Esophagus squamous epithelium (tissue), 4 donors: ENCODE measurements around the gene NFKBIE.

ENCODE experiments used
- POLR2A ChIP-seq, 4 donors: fragments of 450-650 bp; IDR thresholded peaks; one replicate each; pipeline ENCODE4 v1.6.1; 2017; ENCODE audit warnings: antibody characterized with exemption in 4 of 4, mild to moderate bottlenecking in 4 of 4, moderate library complexity in 3 of 4
- TF ChIP-seq, protein P1 (sequence below), 6 experiments: fragments of 450-650 bp in 4 of 6; fragments of 200-600 bp in 2 of 6; sonication (generic) in 2 of 6; IDR thresholded peaks; one replicate each; pipeline ENCODE4 v1.5.1; 2016 to 2019; ENCODE audit warnings: antibody characterized with exemption in 6 of 6, mild to moderate bottlenecking in 4 of 6, moderate library complexity in 4 of 6

DNA sequence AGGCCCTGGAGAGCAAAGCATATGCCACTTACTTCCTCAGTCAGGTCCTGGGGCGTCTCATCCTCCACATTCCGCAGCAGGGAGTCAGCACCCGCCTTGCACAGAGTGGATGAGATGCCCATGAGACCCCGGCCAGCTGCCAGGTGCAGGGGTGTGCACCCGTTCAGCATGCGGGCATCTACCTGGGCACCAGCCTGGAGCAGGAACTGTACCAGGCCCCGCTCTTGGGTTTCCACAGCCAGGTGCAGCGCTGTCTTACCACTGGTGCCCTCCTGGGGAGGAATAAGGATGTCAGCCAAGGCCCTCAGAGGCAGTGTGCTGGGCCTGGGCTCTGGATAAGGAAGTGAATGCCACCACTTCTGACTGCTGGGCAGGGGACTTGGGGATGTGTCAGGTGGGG, 5.3 kb downstream of the NFKBIE start:
- TF ChIP-seq, protein P1, sequence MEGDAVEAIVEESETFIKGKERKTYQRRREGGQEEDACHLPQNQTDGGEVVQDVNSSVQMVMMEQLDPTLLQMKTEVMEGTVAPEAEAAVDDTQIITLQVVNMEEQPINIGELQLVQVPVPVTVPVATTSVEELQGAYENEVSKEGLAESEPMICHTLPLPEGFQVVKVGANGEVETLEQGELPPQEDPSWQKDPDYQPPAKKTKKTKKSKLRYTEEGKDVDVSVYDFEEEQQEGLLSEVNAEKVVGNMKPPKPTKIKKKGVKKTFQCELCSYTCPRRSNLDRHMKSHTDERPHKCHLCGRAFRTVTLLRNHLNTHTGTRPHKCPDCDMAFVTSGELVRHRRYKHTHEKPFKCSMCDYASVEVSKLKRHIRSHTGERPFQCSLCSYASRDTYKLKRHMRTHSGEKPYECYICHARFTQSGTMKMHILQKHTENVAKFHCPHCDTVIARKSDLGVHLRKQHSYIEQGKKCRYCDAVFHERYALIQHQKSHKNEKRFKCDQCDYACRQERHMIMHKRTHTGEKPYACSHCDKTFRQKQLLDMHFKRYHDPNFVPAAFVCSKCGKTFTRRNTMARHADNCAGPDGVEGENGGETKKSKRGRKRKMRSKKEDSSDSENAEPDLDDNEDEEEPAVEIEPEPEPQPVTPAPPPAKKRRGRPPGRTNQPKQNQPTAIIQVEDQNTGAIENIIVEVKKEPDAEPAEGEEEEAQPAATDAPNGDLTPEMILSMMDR (IDR thresholded peaks at IDR 0.05), result no peak
- no peak for TF ChIP-seq POLR2A (IDR thresholded peaks at IDR 0.05)
